Hematopoietic multipotent progenitor cell (in vitro differentiated cells): ENCODE data around the gene RIMBP2. TPM values are rescaled to one million over a fixed set of nuclear protein-coding genes. Genes with fewer than 3 reads are reported as not detected.
A peak's percentile ranks its signal among the peaks of the same experiment; 100 is the strongest.

Experiments
- DNase-seq, 3 donors: peaks; one replicate each; pipeline ENCODE4 v3.0.0-alpha.2; 2011 to 2015; ENCODE audit warnings: low read depth in 2 of 3, low spot score in 2 of 3
- total RNA-seq: library from RNA; depleted of rRNA; stranded (reverse); fragments of >200 nt; gene quantifications from one replicate; pipeline ENCODE4 v1.2.3, GENCODE V29; 2012

Gene RIMBP2
- total RNA-seq, 1 donor: 0.27 TPM

DNA sequence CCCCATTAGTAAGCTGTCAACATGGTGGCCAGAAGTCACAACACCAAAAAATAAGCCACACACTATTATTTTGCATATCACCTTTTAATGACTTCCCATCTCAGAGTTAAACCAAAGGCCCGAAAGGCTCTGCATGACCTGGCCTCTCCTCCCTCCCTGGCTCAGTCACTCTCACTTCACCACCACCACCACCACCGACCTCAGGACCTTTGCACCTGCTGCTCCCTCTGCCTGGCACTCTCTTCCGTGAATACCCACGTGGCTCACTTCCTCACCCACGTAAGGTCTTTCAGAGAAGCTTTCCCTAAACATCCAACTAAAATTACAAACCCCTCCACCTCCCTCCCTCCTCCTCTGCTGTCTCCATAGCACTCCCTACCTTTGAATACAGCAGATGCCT lies 134.3 kb downstream of the RIMBP2 start:
- no peak for DNase-seq

GRCh38 chr12:130579231-130579630 lies 136.9 kb downstream of the RIMBP2 start:
- DNase-seq: no peak

DNA sequence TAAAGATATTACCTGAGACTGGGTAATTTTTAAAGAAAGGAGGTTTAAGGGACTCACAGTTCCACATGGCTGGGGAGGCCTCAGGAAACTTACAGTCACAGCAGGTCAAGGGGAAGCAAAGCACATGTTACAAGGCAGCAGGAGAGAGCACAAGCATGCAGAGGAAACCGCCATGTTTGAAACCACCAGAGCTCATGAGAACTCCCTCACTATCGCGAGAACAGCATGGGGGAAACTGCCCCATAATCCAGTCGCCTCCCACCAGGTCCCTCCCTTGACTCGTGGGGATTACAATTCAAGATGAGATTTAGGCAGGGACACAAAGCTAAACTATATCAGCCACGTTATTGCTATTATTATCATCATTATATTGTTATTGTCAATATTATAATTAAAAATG lies 138.7 kb downstream of the RIMBP2 start:
- no peak for DNase-seq

- DNase-seq: no peak
These were observed 139.7 kb downstream of the RIMBP2 start for GRCh38 chr12:130576371-130576816.

DNA sequence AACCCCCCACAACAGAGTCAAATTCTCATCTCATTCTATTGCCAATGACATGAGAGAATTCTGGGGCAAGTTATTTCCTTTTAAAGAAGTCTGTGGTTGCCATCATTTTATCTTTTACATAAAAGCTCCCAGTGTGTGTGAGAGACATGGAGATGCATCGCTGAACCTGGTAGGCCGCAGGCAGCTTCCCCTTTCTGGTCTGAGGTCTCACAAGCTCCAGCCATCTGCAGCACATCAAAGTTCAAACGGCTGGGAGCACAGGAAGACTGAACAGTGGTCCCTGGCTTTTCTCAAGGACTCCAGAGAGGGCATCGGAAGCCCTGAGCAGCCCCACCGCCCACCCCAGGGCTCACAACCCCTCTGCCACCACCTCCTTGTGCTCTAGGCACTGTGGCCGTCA lies 141.7 kb downstream of the RIMBP2 start:
- no peak for DNase-seq

DNA sequence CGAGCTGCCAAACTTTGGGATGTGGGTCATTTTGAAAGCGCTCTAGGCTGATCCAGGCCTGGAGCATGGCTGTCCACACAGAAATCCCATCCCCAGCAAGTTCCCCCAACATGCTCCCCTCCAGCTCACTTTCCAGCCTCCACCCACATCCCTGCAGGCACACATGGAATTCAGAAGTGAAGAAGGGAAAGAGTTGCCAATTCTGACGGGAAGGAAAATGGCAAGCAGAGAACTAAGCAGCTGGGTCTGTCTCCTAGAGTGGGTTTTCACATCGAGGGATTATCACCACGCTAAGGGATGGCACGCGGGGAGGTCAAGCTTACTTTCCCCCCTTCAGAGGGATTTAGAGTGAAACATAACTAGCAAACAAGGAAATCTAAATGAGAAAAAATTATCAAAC lies 142.3 kb downstream of the RIMBP2 start:
- no peak for DNase-seq

DNA sequence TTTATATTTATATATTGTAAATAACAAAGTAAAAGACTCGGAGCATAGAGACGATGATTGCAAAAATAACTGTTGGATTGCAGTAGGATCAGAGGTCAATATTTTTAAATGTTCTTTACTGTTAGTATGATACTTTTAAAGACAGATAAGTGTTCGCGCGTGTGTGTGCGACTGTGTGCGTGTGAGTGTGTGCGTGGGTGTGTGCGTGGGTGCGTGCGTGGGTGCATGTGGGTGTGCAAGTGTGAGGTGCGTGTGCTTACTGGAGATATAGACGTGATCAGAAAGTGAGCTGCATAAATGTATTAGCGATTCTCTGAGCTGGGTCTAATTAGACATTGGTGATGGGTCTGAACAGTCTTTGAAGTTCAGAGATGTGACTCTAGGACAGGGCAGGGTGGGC lies 142.9 kb downstream of the RIMBP2 start:
- no peak for DNase-seq

- no peak for DNase-seq
These were observed 143.5 kb downstream of the RIMBP2 start for GRCh38 chr12:130572553-130572952.

DNA sequence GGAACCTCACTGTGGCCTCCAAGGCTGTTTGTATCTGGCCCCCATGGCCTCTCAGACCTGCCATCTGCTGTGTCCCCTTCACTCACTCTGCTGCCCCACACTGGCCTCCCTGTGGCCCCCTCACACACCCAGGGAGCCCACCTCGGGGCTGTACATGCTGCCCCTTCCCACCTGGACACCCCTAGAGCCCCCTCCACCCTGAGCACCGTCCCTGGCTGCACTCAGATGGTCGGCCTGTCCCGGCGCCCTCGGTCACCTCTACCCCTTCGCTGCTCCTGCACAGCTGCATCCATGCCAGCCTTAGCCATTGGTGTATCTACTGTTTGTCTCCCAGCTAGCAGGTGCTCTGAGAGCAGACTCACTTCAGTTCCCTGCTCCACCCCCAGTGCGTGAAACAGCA lies 144.4 kb downstream of the RIMBP2 start:
- no peak for DNase-seq

DNA sequence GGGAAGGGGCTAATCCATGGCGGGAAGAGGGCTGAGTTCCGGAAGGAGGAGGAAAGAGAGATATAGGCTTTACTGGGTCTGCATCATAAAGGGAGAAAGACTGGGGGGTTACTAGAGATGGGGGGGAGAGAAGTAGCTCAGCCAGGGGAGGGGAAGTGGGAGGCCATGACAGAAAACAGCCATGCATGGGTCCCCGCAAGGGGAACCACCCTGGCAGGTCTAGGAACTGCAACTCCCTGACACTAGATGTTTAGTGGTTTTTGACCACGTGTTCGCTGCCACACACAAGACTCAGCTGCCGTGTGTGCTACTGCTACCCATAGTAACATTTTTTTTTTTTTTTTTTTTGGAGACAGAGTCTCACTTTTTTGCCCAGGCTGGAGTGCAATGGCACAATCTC lies 145.0 kb downstream of the RIMBP2 start:
- DNase-seq: peak in 1 of 3 donors; percentile 14

DNA sequence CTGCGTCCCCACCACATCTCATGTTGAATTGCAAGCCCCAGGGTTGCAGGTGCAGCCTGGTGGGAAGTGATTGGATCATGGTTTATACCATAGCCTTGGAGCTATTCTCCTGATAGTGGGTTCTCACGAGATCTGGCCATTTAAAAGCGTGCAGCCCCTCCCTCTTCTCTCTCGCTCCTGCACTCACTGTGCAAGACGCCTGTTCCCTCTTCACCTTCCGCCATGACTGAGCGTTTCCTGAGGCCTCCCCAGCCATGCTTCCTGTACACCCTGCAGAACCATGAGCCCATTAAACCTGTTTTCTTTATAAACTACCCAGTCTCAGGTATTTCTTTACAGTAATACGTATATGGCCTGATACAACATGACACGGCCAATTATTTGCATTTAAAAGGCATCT lies 146.6 kb downstream of the RIMBP2 start:
- peak in 2 of 3 donors; percentile 7 to 13 for DNase-seq

DNA sequence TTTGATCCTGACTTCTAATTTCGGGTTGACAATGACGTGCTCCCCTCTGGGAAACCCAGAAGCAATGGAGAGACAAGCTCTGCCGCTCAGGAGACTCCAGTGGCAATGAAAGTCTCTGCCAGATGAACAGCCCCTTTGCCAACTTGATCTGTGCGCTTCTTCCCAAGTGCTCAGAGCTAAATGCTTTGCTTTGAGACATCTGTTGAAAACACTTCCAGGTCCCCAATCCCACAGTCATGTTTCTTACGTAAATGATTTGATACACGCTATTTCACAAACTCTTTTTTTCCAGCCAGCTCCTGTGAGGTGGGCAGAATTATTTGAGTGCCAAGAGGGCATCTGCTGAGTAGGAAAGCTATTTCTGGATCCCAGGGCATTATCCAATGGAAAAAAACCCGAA lies 147.6 kb downstream of the RIMBP2 start:
- no peak for DNase-seq

DNA sequence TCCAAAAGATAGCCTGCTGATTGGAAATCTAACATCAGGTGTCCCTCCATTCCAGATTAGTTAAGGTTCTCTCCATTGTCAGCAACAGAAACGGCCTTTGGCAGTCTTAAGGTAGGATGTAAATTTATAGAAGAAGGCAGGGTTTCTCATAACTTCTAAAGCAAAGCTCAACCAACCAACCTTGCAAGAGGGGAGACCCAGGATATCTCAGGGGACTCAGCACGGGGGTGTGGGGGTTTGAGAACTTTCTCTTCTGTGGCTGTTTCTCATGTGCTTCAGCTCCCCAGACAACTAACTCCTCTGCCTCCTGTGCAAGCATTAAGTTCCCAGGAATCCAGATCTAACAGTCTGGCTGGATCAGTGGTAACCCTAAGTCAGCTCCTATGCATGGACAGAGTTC lies 148.1 kb downstream of the RIMBP2 start:
- DNase-seq: no peak

GRCh38 chr12:130566446-130567155 lies 149.5 kb downstream of the RIMBP2 start:
- DNase-seq: no peak

DNA sequence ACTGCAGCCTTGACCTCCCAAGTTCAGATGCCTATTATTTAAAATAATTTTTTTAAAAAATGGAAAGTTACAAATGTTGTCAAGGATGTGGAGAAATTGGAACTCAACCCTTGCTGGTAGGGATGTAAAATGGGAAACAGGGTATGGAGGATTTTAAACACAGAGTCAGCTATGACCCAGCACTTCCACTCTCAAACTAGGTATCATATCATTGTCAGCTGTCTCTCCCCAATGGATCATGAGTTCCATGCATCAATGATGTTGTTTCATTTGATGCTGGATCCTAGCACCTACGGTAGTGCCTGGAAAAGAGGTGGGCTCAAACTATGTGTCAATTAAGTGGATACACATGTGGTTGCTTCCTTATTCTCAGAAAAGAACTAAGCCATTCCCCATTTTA lies 150.9 kb downstream of the RIMBP2 start:
- DNase-seq: no peak

DNA sequence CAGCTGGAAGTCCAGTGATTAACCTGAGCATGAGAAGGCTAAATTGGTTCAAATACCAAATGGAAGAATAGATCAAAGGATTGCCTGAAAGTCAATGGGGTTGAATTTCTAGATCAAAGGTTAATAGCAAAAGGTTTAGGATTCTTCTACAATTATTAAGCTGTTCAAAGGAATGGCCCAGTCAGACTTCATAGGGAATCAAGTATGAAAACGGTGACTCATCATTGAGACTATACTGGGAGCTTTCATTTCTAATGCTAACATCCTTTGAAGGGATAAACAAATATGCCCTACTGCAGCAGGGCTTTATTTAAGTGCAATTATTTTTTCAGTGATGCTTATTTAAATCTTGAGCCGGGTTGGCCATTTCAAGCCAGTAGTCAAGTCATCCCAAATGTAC lies 152.8 kb downstream of the RIMBP2 start:
- DNase-seq: no peak

GRCh38 chr12:130562716-130563115 lies 153.4 kb downstream of the RIMBP2 start:
- DNase-seq: no peak

DNA sequence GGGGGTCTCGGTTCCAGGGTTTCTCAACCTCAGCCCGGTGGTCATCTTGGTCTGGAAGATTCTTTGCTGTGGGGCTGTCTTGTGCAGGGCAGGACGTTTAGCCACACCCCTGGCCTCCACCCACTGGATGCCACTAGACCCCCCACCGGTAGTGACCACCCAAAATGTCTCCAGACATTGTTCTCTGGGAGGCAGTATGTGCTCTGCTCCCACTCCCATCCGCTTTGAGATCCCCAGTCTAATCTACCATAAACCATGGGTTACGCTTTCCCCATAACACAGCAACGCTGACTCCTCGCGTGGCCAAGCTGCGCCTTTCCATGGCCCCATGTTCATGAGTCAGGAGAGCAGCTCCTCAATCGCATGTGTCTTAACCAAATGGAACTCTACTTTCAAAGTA lies 155.8 kb downstream of the RIMBP2 start:
- no peak for DNase-seq

DNA sequence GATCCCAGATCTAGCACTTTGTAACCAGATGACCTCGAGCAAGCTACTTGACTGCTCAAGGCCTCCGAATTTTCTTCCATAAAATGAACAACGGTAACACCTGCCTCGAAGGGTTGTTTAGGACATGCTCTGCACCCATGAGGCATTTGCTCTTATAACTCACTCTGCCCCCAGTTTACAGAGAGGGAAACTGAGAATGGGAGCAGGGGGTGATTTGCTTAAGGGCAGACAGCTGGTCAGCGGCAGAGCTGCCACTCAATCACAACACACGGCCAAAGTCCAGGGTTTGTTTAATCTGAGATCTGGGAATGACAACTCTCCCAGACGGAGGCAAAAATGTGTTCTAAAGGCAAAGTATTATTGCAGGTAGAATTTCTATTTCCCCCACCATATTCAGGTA lies 156.3 kb downstream of the RIMBP2 start:
- DNase-seq: no peak

DNA sequence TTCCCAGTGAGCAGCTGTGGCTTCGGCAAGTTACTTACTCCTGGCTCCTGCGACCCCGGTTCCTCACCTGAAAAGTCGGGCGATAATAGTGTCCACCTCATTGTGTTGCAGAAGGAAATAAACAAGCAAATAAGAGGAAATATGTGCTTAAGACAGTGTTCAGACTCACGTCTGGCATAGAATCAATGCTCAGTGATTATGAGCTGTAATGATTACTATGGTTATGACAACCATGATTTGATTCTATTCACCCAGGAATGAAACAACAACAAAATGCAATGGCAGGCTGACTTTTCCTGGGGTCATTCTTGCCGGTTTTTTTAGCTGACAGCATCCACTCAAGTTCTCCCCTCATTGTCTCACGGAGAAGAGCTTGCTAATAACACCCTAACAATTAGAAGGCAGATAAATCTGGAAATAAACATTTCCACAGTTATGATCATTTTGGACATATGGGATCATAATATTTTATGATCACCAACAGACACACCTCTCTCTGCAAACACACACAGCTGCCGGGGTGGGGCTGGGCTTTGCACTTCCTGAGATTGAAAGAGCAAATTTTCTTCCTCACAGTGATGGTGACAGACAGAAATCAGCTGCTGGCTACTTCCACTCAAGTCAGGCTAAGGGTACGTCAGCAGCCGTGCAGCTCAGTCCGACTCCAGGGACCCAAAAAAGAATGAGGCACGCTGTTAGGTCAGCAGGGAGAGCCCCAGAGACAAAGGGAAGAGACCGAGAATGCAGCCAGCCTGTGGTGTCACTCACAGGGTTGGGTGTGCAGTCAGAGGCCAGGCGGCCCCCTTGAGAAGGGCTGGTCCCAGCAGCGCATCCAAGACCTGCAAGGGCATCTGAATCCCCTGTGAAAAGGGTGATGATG lies 158.0 kb downstream of the RIMBP2 start:
- DNase-seq: no peak

GRCh38 chr12:130557201-130557600 lies 158.9 kb downstream of the RIMBP2 start:
- DNase-seq: no peak

- no peak for DNase-seq
These were observed 159.5 kb downstream of the RIMBP2 start for GRCh38 chr12:130556486-130557055.
